NT2/D1 (cell line): ENCODE results near the gene TMEM244.

Experiments used
- DNase-seq: peaks from one replicate; pipeline ENCODE4 v3.0.0-alpha.2; 2011; ENCODE audit warnings: low read depth, low spot score
- H3K27me3 ChIP-seq: 2 replicates; pipeline ENCODE4 v1.6.0; 2011; ENCODE audit warnings: mild to moderate bottlenecking; ENCODE audit not compliant: insufficient read length, insufficient read depth
- H3K36me3 ChIP-seq: 2 replicates; pipeline ENCODE4 v1.6.1; 2011; ENCODE audit warnings: mild to moderate bottlenecking, low read length, mixed read lengths; ENCODE audit not compliant: insufficient read depth, insufficient read length
- H3K4me1 ChIP-seq: 2 replicates; pipeline ENCODE4 v1.5.1; 2011; ENCODE audit not compliant: insufficient read depth, insufficient read length
- H3K4me3 ChIP-seq: 2 replicates; pipeline ENCODE4 v1.5.1; 2011; ENCODE audit warnings: low read depth; ENCODE audit not compliant: insufficient read length
- H3K9ac ChIP-seq: 2 replicates; pipeline ENCODE4 v1.6.0; 2011; ENCODE audit warnings: low read depth; ENCODE audit not compliant: insufficient read length
- H3K9me3 ChIP-seq: 2 replicates; pipeline ENCODE4 v1.5.1; 2011; ENCODE audit warnings: mild to moderate bottlenecking, low read length; ENCODE audit not compliant: insufficient read depth
- SUZ12 ChIP-seq: IDR thresholded peaks from 2 replicates; pipeline ENCODE4 v1.6.1; 2011; ENCODE audit not compliant: insufficient read length, insufficient read depth; ENCODE audit errors: extremely low read depth
- YY1 ChIP-seq: IDR thresholded peaks from 2 replicates; pipeline ENCODE4 v1.6.1; 2011; ENCODE audit not compliant: insufficient read length, insufficient read depth
- ZNF274 ChIP-seq: IDR thresholded peaks from 2 replicates; pipeline ENCODE4 v1.6.1; 2011; ENCODE audit warnings: mild to moderate bottlenecking, low read depth, low read length

TMEM244 gene

GRCh38 chr6:129895692-129896091 lies 34.6 kb upstream of the TMEM244 start:
- Histone ChIP-seq H3K9ac (no peak overlapping the region), H3K27me3 (no peaks in the 10 kb centered on the region), H3K4me1 (no peaks in the 10 kb centered on the region), H3K36me3 (no peaks in the 10 kb centered on the region), H3K4me3 (no peak overlapping the region), H3K9me3 (no peaks in the 10 kb centered on the region)
- no peak for TF ChIP-seq SUZ12
- no peak for TF ChIP-seq YY1
- no peak for TF ChIP-seq ZNF274
- DNase-seq = no peak

- H3K27me3 ChIP-seq = no peaks in the 10 kb centered on the region
- H3K36me3 ChIP-seq = no peaks in the 10 kb centered on the region
- no peak overlapping the region for H3K4me3 ChIP-seq
- H3K4me1 ChIP-seq = no peaks in the 10 kb centered on the region
- no peak overlapping the region for H3K9ac ChIP-seq
- no peak for TF ChIP-seq ZNF274
- no peak for TF ChIP-seq YY1
- TF ChIP-seq SUZ12 = no peak
- DNase-seq = no peak
- no peaks in the 10 kb centered on the region for H3K9me3 ChIP-seq
These were observed 33.8 kb upstream of the TMEM244 start for GRCh38 chr6:129894921-129895320.

- Histone ChIP-seq H3K36me3 (no peaks in the 10 kb centered on the region), H3K4me1 (no peaks in the 10 kb centered on the region), H3K9me3 (no peaks in the 10 kb centered on the region), H3K9ac (no peak overlapping the region), H3K27me3 (no peaks in the 10 kb centered on the region), H3K4me3 (no peak overlapping the region)
- TF ChIP-seq YY1 (no peak), ZNF274 (no peak), SUZ12 (no peak)
- DNase-seq = no peak
These were observed 32.5 kb upstream of the TMEM244 start for GRCh38 chr6:129893640-129894039.

- H3K4me3 ChIP-seq = no peak overlapping the region
- no peaks in the 10 kb centered on the region for H3K9me3 ChIP-seq
- no peaks in the 10 kb centered on the region for H3K27me3 ChIP-seq
- no peak for DNase-seq
- no peak overlapping the region for H3K9ac ChIP-seq
- TF ChIP-seq YY1 = no peak
- TF ChIP-seq ZNF274 = no peak
- no peak for TF ChIP-seq SUZ12
- no peaks in the 10 kb centered on the region for H3K36me3 ChIP-seq
- H3K4me1 ChIP-seq = no peaks in the 10 kb centered on the region
These were observed 29.6 kb upstream of the TMEM244 start for GRCh38 chr6:129890701-129891100.

GRCh38 chr6:129890164-129890563 lies 29.0 kb upstream of the TMEM244 start:
- Histone ChIP-seq H3K36me3 (no peaks in the 10 kb centered on the region), H3K9ac (no peak overlapping the region), H3K27me3 (no peaks in the 10 kb centered on the region), H3K9me3 (no peaks in the 10 kb centered on the region), H3K4me1 (no peaks in the 10 kb centered on the region), H3K4me3 (no peak overlapping the region)
- TF ChIP-seq YY1 (no peak), SUZ12 (no peak), ZNF274 (no peak)
- DNase-seq = no peak

- H3K9me3 ChIP-seq = no peaks in the 10 kb centered on the region
- H3K9ac ChIP-seq = no peak overlapping the region
- TF ChIP-seq YY1 (no peak), SUZ12 (no peak), ZNF274 (no peak)
- no peaks in the 10 kb centered on the region for H3K4me1 ChIP-seq
- no peak for DNase-seq
- no peaks in the 10 kb centered on the region for H3K36me3 ChIP-seq
- no peak overlapping the region for H3K4me3 ChIP-seq
- no peaks in the 10 kb centered on the region for H3K27me3 ChIP-seq
These were observed 28.5 kb upstream of the TMEM244 start for GRCh38 chr6:129889580-129889979.

- H3K9me3 ChIP-seq = no peaks in the 10 kb centered on the region
- no peak for DNase-seq
These were observed 25.5 kb upstream of the TMEM244 start for GRCh38 chr6:129886401-129887155.

More at GRCh38 chr6:129886401-129887155, 25.5 kb upstream of the TMEM244 start:
- Histone ChIP-seq H3K4me3 (no peak overlapping the region), H3K27me3 (no peaks in the 10 kb centered on the region), H3K36me3 (no peaks in the 10 kb centered on the region), H3K4me1 (no peaks in the 10 kb centered on the region), H3K9ac (no peak overlapping the region)
- no peak for TF ChIP-seq SUZ12
- no peak for TF ChIP-seq ZNF274
- TF ChIP-seq YY1 = no peak
